Smooth muscle cell (in vitro differentiated cells): ENCODE measurements around the gene TSPOAP1. TPM values are rescaled to one million over a fixed set of nuclear protein-coding genes. Genes with fewer than 3 reads are reported as not detected.

ENCODE experiments used
- DNase-seq: peaks from one replicate; lab custom pipeline; 2025; ENCODE audit not compliant: unreplicated experiment; lab: John Stamatoyannopoulos, UW
- H2AFZ ChIP-seq: fragments of 200-600 bp; sonication (generic); 2 replicates; pipeline ENCODE4 v1.6.0; 2016; ENCODE audit warnings: antibody characterized with exemption, low read depth, mild to moderate bottlenecking
- H3F3A ChIP-seq: fragments of 200-600 bp; sonication (generic); 2 replicates; pipeline ENCODE4 v1.6.0; 2017; ENCODE audit warnings: antibody characterized with exemption, low read depth
- H3K27ac ChIP-seq: fragments of 200-600 bp; sonication (generic); 2 replicates; pipeline ENCODE4 v1.5.1; 2016; ENCODE audit warnings: low read depth, mild to moderate bottlenecking
- H3K27me3 ChIP-seq: fragments of 200-600 bp; sonication (generic); 2 replicates; pipeline ENCODE4 v1.6.1; 2016; ENCODE audit warnings: low read depth, mild to moderate bottlenecking
- H3K36me3 ChIP-seq: fragments of 200-600 bp; sonication (generic); 2 replicates; pipeline ENCODE4 v1.5.1; 2016; ENCODE audit warnings: low read depth
- H3K4me1 ChIP-seq: fragments of 200-600 bp; sonication (generic); 2 replicates; pipeline ENCODE4 v1.5.1; 2016; ENCODE audit warnings: low read depth
- H3K4me2 ChIP-seq: fragments of 200-600 bp; sonication (generic); 2 replicates; pipeline ENCODE4 v1.6.0; 2016; ENCODE audit warnings: mild to moderate bottlenecking
- H3K4me3 ChIP-seq: fragments of 200-600 bp; sonication (generic); 2 replicates; pipeline ENCODE4 v1.5.1; 2016; ENCODE audit warnings: mild to moderate bottlenecking
- H3K79me2 ChIP-seq: fragments of 200-600 bp; sonication (generic); 2 replicates; pipeline ENCODE4 v1.6.0; 2016; ENCODE audit warnings: low read depth, mild to moderate bottlenecking
- H3K9ac ChIP-seq: fragments of 200-600 bp; sonication (generic); 2 replicates; pipeline ENCODE4 v1.6.0; 2016; ENCODE audit warnings: low read depth
- H3K9me3 ChIP-seq: fragments of 200-600 bp; sonication (generic); replicated peaks from 2 replicates; pipeline ENCODE4 v1.5.1; 2016; ENCODE audit warnings: low read depth
- H4K20me1 ChIP-seq: fragments of 200-600 bp; sonication (generic); 2 replicates; pipeline ENCODE4 v1.6.0; 2016; ENCODE audit warnings: low read depth
- CTCF ChIP-seq: fragments of 200-600 bp; sonication (generic); IDR thresholded peaks from 2 replicates; pipeline ENCODE4 v1.5.1; 2017; ENCODE audit warnings: borderline replicate concordance, mild to moderate bottlenecking, antibody characterized with exemption; ENCODE audit not compliant: insufficient read depth, poor library complexity, severe bottlenecking
- WGBS: methylation state at CpG from one replicate; pipeline ENCODE4 v1.1.7; 2016; ENCODE audit warnings: low lambda C conversion rate; 5-methylcytosine and 5-hydroxymethylcytosine counted together
- polyA plus RNA-seq: library from polyadenylated mRNA; unstranded; fragments of >200 nt; fragmentation: Nextera tagmentation; extraction: Ambion mirVana; gene quantifications from 2 replicates; pipeline ENCODE4 v1.2.1, GENCODE V29; 2016
- total RNA-seq: library from RNA; depleted of rRNA; stranded (reverse); fragments of >200 nt; gene quantifications from 2 replicates; pipeline ENCODE4 v1.2.3, GENCODE V29; 2014

Gene TSPOAP1
- total and polyA plus RNA-seq, 2 experiments from 2014 or later, result 7.0 to 11.7 TPM

GRCh38 chr17:58276423-58276822, 52.2 kb downstream of the TSPOAP1 start:
- no peak for DNase-seq
- 45% methylated on average over 2 of the region's 2 CpGs for WGBS

GRCh38 chr17:58275417-58275816, 53.2 kb downstream of the TSPOAP1 start:
- no peaks in the 10 kb centered on the region for H4K20me1 ChIP-seq
- no peak overlapping the region for H3K4me3 ChIP-seq
- no peaks in the 10 kb centered on the region for H3K27me3 ChIP-seq
- H3K9ac ChIP-seq, result no peak overlapping the region
- 93% methylated on average over 10 of the region's 10 CpGs for WGBS
- no peaks in the 10 kb centered on the region for H3K79me2 ChIP-seq
- H2AFZ ChIP-seq, result no peak overlapping the region
- no peak overlapping the region for H3K27ac ChIP-seq
- H3K9me3 ChIP-seq, result no peaks in the 10 kb centered on the region
- TF ChIP-seq CTCF, result no peak
- no peaks in the 10 kb centered on the region for H3K4me1 ChIP-seq
- H3K36me3 ChIP-seq, result no peaks in the 10 kb centered on the region
- H3K4me2 ChIP-seq, result no peak overlapping the region
- DNase-seq, result no peak
- H3F3A ChIP-seq, result no peaks in the 10 kb centered on the region

More at GRCh38 chr17:58276423-58276822, 52.2 kb downstream of the TSPOAP1 start:
- Histone ChIP-seq H4K20me1 (no peaks in the 10 kb centered on the region), H3K9ac (no peak overlapping the region), H3K27me3 (no peaks in the 10 kb centered on the region), H3K9me3 (no peaks in the 10 kb centered on the region), H3K79me2 (no peaks in the 10 kb centered on the region), H3K4me2 (no peak overlapping the region), H2AFZ (no peak overlapping the region), H3K36me3 (no peaks in the 10 kb centered on the region), H3K4me3 (no peak overlapping the region), H3F3A (no peaks in the 10 kb centered on the region), H3K4me1 (no peaks in the 10 kb centered on the region), H3K27ac (no peak overlapping the region)
- TF ChIP-seq CTCF, result no peak

- H3K79me2 ChIP-seq, result no peaks in the 10 kb centered on the region
- DNase-seq, result no peak
- no peak overlapping the region for H3K9ac ChIP-seq
- no peak overlapping the region for H3K27ac ChIP-seq
- H3K4me1 ChIP-seq, result no peaks in the 10 kb centered on the region
- no peak overlapping the region for H3K4me3 ChIP-seq
- H3K9me3 ChIP-seq, result no peaks in the 10 kb centered on the region
- TF ChIP-seq CTCF, result no peak
- no peaks in the 10 kb centered on the region for H3K27me3 ChIP-seq
- H2AFZ ChIP-seq, result no peak overlapping the region
- H3K4me2 ChIP-seq, result no peak overlapping the region
- H3F3A ChIP-seq, result no peaks in the 10 kb centered on the region
- 87% methylated on average over 15 of the region's 15 CpGs for WGBS
- no peaks in the 10 kb centered on the region for H3K36me3 ChIP-seq
- H4K20me1 ChIP-seq, result no peaks in the 10 kb centered on the region
Measured at GRCh38 chr17:58273453-58274104, 55.0 kb downstream of the TSPOAP1 start.
